SIG-M5 treated with dmso at 0.1 percent for 504 hours (cell line): ENCODE results near the gene CNTRL.
"Not testable (repeated sequence)": the region's sequence is repeated elsewhere in the genome, so short reads cannot be mapped to it uniquely, and the experiment has no call there.

Experiments used
- DNase-seq: peaks from one replicate; lab custom pipeline; 2025; ENCODE audit not compliant: unreplicated experiment; lab: John Stamatoyannopoulos, UW

CNTRL gene

GRCh38 chr9:121123816-121124535, 49.2 kb downstream of the CNTRL start:
- no peak for DNase-seq

GRCh38 chr9:121125590-121125989, 50.8 kb downstream of the CNTRL start:
- DNase-seq, result no peak

GRCh38 chr9:121129384-121129783, 54.6 kb downstream of the CNTRL start:
- DNase-seq, result not testable (repeated sequence)

GRCh38 chr9:121133104-121133816, 58.5 kb downstream of the CNTRL start:
- DNase-seq, result no peak

- no peak for DNase-seq
Measured at GRCh38 chr9:121135642-121136041, 60.9 kb downstream of the CNTRL start.

- DNase-seq, result no peak
Measured at GRCh38 chr9:121138561-121138960, 63.8 kb downstream of the CNTRL start.

- no peak for DNase-seq
Measured at GRCh38 chr9:121138973-121139372, 64.2 kb downstream of the CNTRL start.

GRCh38 chr9:121140162-121140561, 65.4 kb downstream of the CNTRL start:
- DNase-seq, result no peak

- no peak for DNase-seq
Measured at GRCh38 chr9:121141306-121141705, 66.6 kb downstream of the CNTRL start.

- DNase-seq, result no peak
Measured at GRCh38 chr9:121141706-121142105, 67.0 kb downstream of the CNTRL start.

- no peak for DNase-seq
Measured at GRCh38 chr9:121143771-121144170, 69.0 kb downstream of the CNTRL start.

GRCh38 chr9:121144482-121144881, 69.7 kb downstream of the CNTRL start:
- no peak for DNase-seq

GRCh38 chr9:121150188-121150587, 75.4 kb downstream of the CNTRL start:
- DNase-seq, result no peak

- DNase-seq, result no peak
Measured at GRCh38 chr9:121153642-121154041, 78.9 kb downstream of the CNTRL start.

- no peak for DNase-seq
Measured at GRCh38 chr9:121154782-121155181, 80.0 kb downstream of the CNTRL start.

GRCh38 chr9:121156263-121156731, 81.5 kb downstream of the CNTRL start:
- no peak for DNase-seq

- no peak for DNase-seq
Measured at GRCh38 chr9:121157939-121158338, 83.2 kb downstream of the CNTRL start.

- peak; percentile 52 for DNase-seq
Measured at GRCh38 chr9:121160025-121160424, 85.3 kb downstream of the CNTRL start.

- no peak for DNase-seq
Measured at GRCh38 chr9:121168052-121168451, 93.3 kb downstream of the CNTRL start.

GRCh38 chr9:121169094-121169601, 94.4 kb downstream of the CNTRL start:
- DNase-seq, result no peak

- no peak for DNase-seq
Measured at GRCh38 chr9:121171236-121171635, 96.5 kb downstream of the CNTRL start.
